Lung (tissue), 12 donors: Measurements from ENCODE around the gene GRK6. TPM values are rescaled to one million over a fixed set of nuclear protein-coding genes. Genes with fewer than 3 reads are reported as not detected.

ENCODE experiments used
- ATAC-seq: fragments of 200-7000 bp; cut with Tn5 transposase; one replicate; pipeline ENCODE4 v1.9.1; 2020; ENCODE audit warnings: moderate number of reproducible peaks; ENCODE audit not compliant: insufficient read depth, low FRiP score
- DNase-seq, 3 donors: peaks; one replicate each; pipeline ENCODE4 v3.0.0-alpha.2; 2013 to 2017
- H3K27ac ChIP-seq, 2 donors: one replicate each; pipeline ENCODE4 v1.5.1; 2013; ENCODE audit warnings: mild to moderate bottlenecking in 2 of 2, moderate library complexity in 2 of 2, control low read depth in 1 of 2, inconsistent platforms in 1 of 2, low read depth in 1 of 2, low read length in 1 of 2
- H3K27me3 ChIP-seq, 3 donors: one replicate each; pipeline ENCODE4 v1.5.1; 2013; ENCODE audit warnings: low read length in 2 of 3; ENCODE audit not compliant: control insufficient read depth in 3 of 3, insufficient read depth in 3 of 3
- H3K36me3 ChIP-seq, 4 donors: one replicate each; pipeline ENCODE4 v1.5.1; 2013; ENCODE audit warnings: low read length in 4 of 4, mild to moderate bottlenecking in 1 of 4, moderate library complexity in 1 of 4; ENCODE audit not compliant: control insufficient read depth in 4 of 4, insufficient read depth in 4 of 4
- H3K4me1 ChIP-seq, 5 donors: one replicate each; pipeline ENCODE4 v1.5.1; 2013; ENCODE audit warnings: low read length in 5 of 5, mild to moderate bottlenecking in 2 of 5, moderate library complexity in 1 of 5; ENCODE audit not compliant: control insufficient read depth in 5 of 5, insufficient read depth in 5 of 5
- H3K4me3 ChIP-seq: one replicate; pipeline ENCODE4 v1.5.1; 2013; ENCODE audit warnings: mild to moderate bottlenecking, control low read depth, moderate library complexity
- H3K9ac ChIP-seq, 2 donors: one replicate each; pipeline ENCODE4 v1.5.1; 2013; ENCODE audit warnings: low read length in 2 of 2, control low read depth in 1 of 2; ENCODE audit not compliant: insufficient read depth in 1 of 2
- H3K9me3 ChIP-seq, 4 donors: one replicate each; pipeline ENCODE4 v1.5.1; 2013; ENCODE audit warnings: low read length in 3 of 4, mild to moderate bottlenecking in 1 of 4, moderate library complexity in 1 of 4; ENCODE audit not compliant: control insufficient read depth in 4 of 4, insufficient read depth in 3 of 4
- CTCF ChIP-seq: IDR thresholded peaks from 2 replicates; pipeline ENCODE4 v1.5.1; 2012; ENCODE audit warnings: mild to moderate bottlenecking; ENCODE audit errors: control extremely low read depth, extremely low read depth
- WGBS, 2 donors: extraction: QIAGEN DNeasy Blood & Tissue Kit; methylation state at CpG; one replicate each; pipeline ENCODE4 v1.1.7; 2013; 5-methylcytosine and 5-hydroxymethylcytosine counted together
- polyA plus RNA-seq, 2 donors: library from polyadenylated mRNA; stranded (reverse); fragments of 200-250 nt; gene quantifications; one replicate each; pipeline ENCODE4 v1.2.1, GENCODE V29; 2013
- total RNA-seq, 2 donors: library from RNA; depleted of rRNA in 1 of 2; stranded (reverse); fragments of >200 nt in 1 of 2; gene quantifications; one replicate each; pipeline ENCODE4 v1.2.1, GENCODE V29; 2014 to 2021
- donor health status: control.
- donor health status: control.
- donor health status: Bipolar disorder and iron deficiency.
- donor health status: healthy.
- donor health status: DM: yes; HTN: yes; CAD: no.

Gene GRK6
- total and polyA plus RNA-seq, 4 donors = 20.7 to 68.0 (median 40.3) TPM

GRCh38 chr5:177446200-177447065, 20.0 kb downstream of the GRK6 start, which contains the start of gene PRR7:
TSS of gene PRR7 (plus strand) at chr5:177446814. CDS start at chr5:177455068, 8,254 bp downstream.
- H3K27ac ChIP-seq = peak within 1 kb of the TSS in 1 of 2 donors; percentile 4

GRCh38 chr5:177447066-177447610, 20.7 kb downstream of the GRK6 start:
- Histone ChIP-seq H3K9me3 (no peaks in the 10 kb centered on the region), H3K9ac (no peak overlapping the region), H3K27ac (no peak overlapping the region), H3K36me3 (peaks cover 0 to 6% (median 0%) of the 10 kb centered on the region in 4 donors), H3K4me3 (no peak overlapping the region), H3K4me1 (peaks cover 0 to 16% (median 11%) of the 10 kb centered on the region in 5 donors), H3K27me3 (peaks cover 0 to 9% (median 8%) of the 10 kb centered on the region in 3 donors)
- ATAC-seq = no peak
- TF ChIP-seq CTCF = no peak
- peak; percentile 68 to 80 (median 77) for DNase-seq
- WGBS, 2 donors = 0 to 1% methylated on average over 8 to 48 of the region's 52 CpGs

More at GRCh38 chr5:177446200-177447065, 20.0 kb downstream of the GRK6 start, which contains the start of gene PRR7:
- ATAC-seq (peak; percentile 55), DNase-seq (peak; percentile 70 to 86 (median 71))
- H3K9ac ChIP-seq = no peak within 1 kb of the TSS
- peaks cover 0 to 13% (median 0%) of the 10 kb centered on the region in 4 donors for H3K36me3 ChIP-seq
- H3K4me1 ChIP-seq = peaks cover 0 to 16% (median 11%) of the 10 kb centered on the region in 5 donors
- no peaks in the 10 kb centered on the region for H3K9me3 ChIP-seq
- no peak for TF ChIP-seq CTCF
- H3K4me3 ChIP-seq = peak within 1 kb of the TSS; percentile 27
- peaks cover 0 to 9% (median 8%) of the 10 kb centered on the region in 3 donors for H3K27me3 ChIP-seq
- WGBS, 2 donors = 1% methylated on average over 50 to 89 of the region's 89 CpGs

GRCh38 chr5:177447611-177448243, 21.3 kb downstream of the GRK6 start:
- no peak overlapping the region for H3K4me3 ChIP-seq
- TF ChIP-seq CTCF = no peak
- DNase-seq (no peak), ATAC-seq (no peak)
- H3K9me3 ChIP-seq = no peaks in the 10 kb centered on the region
- H3K36me3 ChIP-seq = peaks cover 0 to 5% (median 0%) of the 10 kb centered on the region in 4 donors
- H3K4me1 ChIP-seq = peaks cover 0 to 16% (median 11%) of the 10 kb centered on the region in 5 donors
- no peak overlapping the region for H3K27ac ChIP-seq
- peaks cover 0 to 9% (median 8%) of the 10 kb centered on the region in 3 donors for H3K27me3 ChIP-seq
- WGBS, 2 donors = 6 to 11% methylated on average over 22 to 23 of the region's 23 CpGs
- no peak overlapping the region for H3K9ac ChIP-seq
